ENCODE results near the gene RHOBTB1.

The RHOBTB1 gene

GRCh38 chr10:60822809-60823208 lies 121.2 kb downstream of the RHOBTB1 start:
- H3K4me1 ChIP-seq = peaks cover 2% of the 10 kb centered on the region; the same call in 1 of the 2 replicates
- H3K4me3 ChIP-seq (ENCODE audit: low read depth, low read length) = no peak overlapping the region
- H3K9me3 ChIP-seq = no peaks in the 10 kb centered on the region
- TF ChIP-seq CTCF (IDR thresholded peaks at IDR 0.05; ENCODE audit: low read depth, low read length) = no peak
- H3K27me3 ChIP-seq = no peaks in the 10 kb centered on the region
- DNase-seq = no peak
- no peaks in the 10 kb centered on the region for H3K36me3 ChIP-seq

GRCh38 chr10:60821656-60822055 lies 122.3 kb downstream of the RHOBTB1 start:
- H3K27me3 ChIP-seq = no peaks in the 10 kb centered on the region
- no peak for TF ChIP-seq CTCF (IDR thresholded peaks at IDR 0.05; ENCODE audit: low read depth, low read length)
- no peak for DNase-seq
- H3K4me3 ChIP-seq (ENCODE audit: low read depth, low read length) = no peak overlapping the region
- H3K9me3 ChIP-seq = no peaks in the 10 kb centered on the region
- H3K4me1 ChIP-seq = no peaks in the 10 kb centered on the region
- no peaks in the 10 kb centered on the region for H3K36me3 ChIP-seq

- TF ChIP-seq CTCF (IDR thresholded peaks at IDR 0.05; ENCODE audit: low read depth, low read length) = peak; percentile 51
- no peaks in the 10 kb centered on the region for H3K27me3 ChIP-seq
- no peaks in the 10 kb centered on the region for H3K36me3 ChIP-seq
- no peak for DNase-seq
- H3K4me1 ChIP-seq = no peaks in the 10 kb centered on the region
- H3K9me3 ChIP-seq = no peaks in the 10 kb centered on the region
- H3K4me3 ChIP-seq (ENCODE audit: low read depth, low read length) = no peak overlapping the region
Observed at GRCh38 chr10:60820093-60820754, 123.8 kb downstream of the RHOBTB1 start.

Data from BE2C (cell line).